IPS-NIHi11 (cell line): ENCODE data around the gene ADARB2.

Experiments used
- DNase-seq: peaks from one replicate; pipeline ENCODE4 v3.0.0; 2012; ENCODE audit warnings: mixed read lengths, low spot score

Gene ADARB2

GRCh38 chr10:1736144-1736971 is 967 bp downstream of the ADARB2 start:
- DNase-seq, result no peak

- no peak for DNase-seq
Observed at GRCh38 chr10:1735562-1735961, 1.8 kb downstream of the ADARB2 start.

GRCh38 chr10:1734288-1734687 is 3.0 kb downstream of the ADARB2 start:
- no peak for DNase-seq

- no peak for DNase-seq
Observed at GRCh38 chr10:1733720-1734119, 3.6 kb downstream of the ADARB2 start.

GRCh38 chr10:1732564-1732996 is 4.7 kb downstream of the ADARB2 start:
- DNase-seq, result no peak

DNA sequence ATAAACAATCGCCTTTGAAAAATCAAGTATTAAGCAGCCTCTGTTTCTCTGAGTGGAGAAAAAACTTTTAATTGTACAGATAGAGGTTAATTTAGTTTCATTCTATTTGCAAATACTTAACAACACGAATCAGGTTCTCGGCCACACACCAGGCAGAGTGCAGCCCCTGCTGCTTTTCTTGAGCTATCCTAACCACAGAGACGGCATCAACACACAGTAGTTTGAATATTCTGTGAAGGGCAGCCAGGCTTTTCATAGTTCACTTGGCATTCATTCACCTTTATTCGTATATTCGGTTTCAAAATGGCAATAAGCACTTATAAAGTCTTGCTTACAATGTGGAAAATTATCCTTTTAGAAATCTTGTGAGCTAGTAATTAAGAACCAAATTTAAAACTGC is 5.7 kb downstream of the ADARB2 start:
- DNase-seq, result no peak

DNA sequence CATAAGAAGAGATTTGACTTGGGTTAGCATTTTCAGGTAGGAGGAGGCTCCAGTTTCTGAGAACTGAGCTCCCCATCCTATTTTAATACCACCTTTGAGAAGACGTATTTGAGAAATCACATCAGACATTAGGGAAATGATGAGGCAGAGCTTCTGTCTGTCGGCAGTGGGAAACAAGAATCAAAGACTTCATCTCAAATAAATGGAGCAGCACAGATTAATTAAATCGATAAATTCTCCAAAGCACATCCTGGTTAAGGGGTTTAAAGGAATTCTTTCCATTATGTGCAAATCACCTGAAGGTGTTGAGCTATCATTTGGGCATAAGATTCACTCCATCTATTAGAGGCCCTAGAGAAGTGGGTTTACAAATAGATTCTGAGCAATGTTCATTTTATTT is 7.6 kb downstream of the ADARB2 start:
- DNase-seq, result no peak

- no peak for DNase-seq
Observed at GRCh38 chr10:1726861-1727260, 10.5 kb downstream of the ADARB2 start.

- DNase-seq, result no peak
Observed at GRCh38 chr10:1724921-1725488, 12.3 kb downstream of the ADARB2 start.

DNA sequence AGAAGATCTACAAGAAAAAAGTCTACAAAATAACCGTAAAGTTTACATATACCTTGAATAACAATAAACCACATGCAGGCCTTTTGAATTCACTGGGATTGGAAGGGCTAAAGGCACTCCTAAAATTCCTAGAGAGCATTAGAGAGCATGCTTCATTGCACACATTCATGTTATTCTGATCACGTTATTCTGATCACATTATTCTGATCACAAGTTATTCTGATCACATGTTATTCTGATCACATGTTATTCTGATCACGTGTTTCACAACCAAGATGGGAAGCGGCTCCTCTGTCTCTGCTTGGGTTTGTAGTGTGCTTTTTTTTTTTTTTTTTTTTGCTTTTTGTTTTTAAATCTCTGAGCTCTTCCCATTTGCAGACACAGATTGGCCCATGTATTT is 20.5 kb downstream of the ADARB2 start:
- no peak for DNase-seq

DNA sequence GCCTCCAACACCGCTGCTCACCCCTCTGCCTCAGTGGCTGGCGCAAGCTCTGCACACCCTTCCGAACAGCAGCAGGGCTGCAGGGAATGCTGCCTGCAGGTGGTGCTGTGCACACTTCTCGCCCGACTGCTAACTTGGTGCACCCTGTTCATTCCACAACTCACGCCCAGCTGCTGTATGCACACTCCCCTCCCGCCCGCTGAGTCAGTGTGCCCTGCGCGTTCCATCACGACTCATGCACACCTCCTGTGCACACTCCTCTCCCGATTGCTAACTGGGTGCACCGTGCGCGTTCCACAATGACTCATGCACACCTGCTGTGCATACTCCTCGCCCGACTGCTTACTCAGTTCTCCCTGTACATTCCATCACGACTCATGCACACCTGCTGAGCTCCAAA is 21.5 kb downstream of the ADARB2 start:
- peak; percentile 68 for DNase-seq

- DNase-seq, result no peak
Observed at GRCh38 chr10:1712944-1713671, 24.2 kb downstream of the ADARB2 start.

- no peak for DNase-seq
Observed at GRCh38 chr10:1712314-1712713, 25.0 kb downstream of the ADARB2 start.

DNA sequence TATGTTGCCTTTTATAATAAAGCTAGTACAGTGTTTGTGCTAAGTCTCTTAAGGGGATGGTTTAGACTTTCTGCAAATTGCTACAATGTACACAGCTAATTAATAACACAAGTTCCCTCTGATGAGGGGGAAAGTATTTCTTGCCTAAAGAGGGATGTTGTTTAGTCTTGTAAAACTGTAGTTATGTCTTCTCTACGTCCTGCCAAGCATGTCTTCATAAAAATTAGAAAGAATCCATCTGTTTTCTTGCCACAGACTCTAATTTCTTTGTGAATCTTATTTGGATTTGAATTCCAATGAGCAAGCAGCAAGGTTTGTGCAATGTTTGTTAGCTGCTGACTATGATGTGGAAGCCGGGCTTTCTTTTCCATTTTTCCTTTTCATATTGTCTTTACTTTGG is 28.2 kb downstream of the ADARB2 start:
- no peak for DNase-seq

- DNase-seq, result no peak
Observed at GRCh38 chr10:1708746-1709145, 28.6 kb downstream of the ADARB2 start.

DNA sequence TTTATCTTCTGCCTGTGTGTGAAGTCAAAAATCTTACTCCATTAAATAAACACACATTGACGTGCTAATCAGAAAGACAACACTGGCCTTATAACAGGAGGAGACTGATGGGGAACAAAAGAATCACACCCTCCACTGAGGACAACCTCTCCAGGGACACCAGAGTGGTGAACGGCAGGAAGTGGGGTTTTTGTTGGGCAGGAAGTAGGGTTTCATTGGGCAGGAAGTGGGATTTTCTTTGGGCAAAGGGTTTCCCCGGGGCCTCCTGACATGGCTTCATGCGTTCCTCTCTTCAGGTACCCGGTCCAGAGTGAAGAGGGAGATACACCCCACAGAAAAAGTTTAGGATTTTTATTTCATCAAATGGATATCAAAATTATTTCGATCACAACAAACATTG is 30.6 kb downstream of the ADARB2 start:
- DNase-seq, result no peak

- no peak for DNase-seq
Observed at GRCh38 chr10:1706256-1706655, 31.1 kb downstream of the ADARB2 start.

GRCh38 chr10:1698185-1698584 is 39.1 kb downstream of the ADARB2 start:
- DNase-seq, result no peak

DNA sequence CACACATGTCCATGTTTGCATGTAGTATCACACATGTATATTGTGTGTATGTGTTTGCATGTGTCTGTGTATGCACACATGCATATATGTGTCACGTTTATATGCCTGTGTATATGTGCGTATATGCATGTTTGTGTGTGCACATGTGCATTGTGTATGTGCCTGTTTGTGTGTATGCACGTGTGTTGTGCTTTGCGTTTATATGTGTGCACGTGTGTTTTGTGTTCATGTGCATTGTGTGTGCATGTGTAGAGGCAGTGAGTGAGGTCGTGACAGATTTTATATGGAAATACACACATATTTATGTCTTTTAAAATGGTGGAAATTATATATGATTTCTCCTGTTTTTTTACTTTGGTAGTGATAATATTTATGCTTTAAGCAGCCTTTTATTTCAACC is 41.2 kb downstream of the ADARB2 start:
- no peak for DNase-seq

DNA sequence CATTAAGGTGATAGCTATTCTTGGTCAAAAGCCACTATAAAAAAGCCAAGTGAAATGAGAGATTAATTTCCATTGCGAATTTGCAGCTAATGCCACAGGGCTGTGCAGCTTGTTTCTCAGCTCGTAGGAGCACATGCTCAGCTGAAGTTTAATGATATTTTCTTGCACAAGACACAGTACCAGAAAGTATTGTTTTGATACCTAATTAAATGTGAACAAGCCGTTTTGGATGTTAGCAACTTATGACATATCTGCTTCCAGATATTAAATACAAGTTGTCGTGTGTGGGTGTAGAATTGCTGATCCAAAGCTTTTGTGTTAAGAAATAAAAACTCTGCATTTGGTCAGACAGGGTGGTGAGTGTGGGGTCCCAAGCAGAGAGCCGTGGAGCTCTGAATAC is 47.2 kb downstream of the ADARB2 start:
- no peak for DNase-seq

DNA sequence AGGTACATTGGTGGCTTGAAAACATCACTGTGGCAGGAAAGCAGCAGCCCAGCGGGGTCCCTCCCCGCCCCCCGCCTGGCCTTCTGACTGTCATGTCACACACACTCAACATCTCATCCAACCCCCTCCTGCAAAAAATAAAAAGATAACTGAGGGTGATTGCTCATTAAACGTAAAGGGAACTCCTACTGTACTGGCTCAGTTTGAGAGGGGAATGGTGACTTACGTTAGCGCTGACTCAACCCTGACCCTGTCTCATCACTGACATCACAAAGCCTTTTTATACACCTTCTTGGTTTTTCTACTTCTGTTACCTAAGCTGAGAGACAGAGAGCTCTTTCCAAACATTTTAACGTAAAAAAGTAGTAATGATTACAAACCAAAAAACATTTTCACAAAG is 48.8 kb downstream of the ADARB2 start:
- DNase-seq, result no peak

- DNase-seq, result no peak
Observed at GRCh38 chr10:1687623-1688150, 49.6 kb downstream of the ADARB2 start.

DNA sequence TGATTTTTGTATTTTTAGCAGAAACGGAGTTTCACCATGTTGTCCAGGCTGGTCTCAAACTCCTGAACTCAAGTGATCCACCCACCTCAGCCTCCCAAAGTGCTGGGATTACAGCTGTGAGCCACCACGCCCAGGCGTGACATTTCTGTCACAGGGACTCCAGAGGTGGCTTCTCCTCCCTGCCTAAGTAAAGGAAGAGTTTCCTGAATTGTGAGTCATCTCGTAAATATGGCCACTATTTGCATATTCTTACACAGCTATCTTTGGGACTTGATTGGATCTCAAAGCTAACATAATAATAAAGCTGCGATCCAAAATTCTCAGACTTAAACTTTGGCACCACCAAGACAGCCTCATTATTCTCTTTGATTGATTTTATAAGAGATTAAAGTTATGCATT is 50.1 kb downstream of the ADARB2 start:
- no peak for DNase-seq
